Mesendoderm (in vitro differentiated cells): ENCODE measurements around the gene SAMMSON.

Experiments
- DNase-seq: peaks from one replicate; pipeline ENCODE4 v3.0.0; 2013
- H2AK5ac ChIP-seq: 2 replicates; pipeline ENCODE4 v1.6.1; 2013; ENCODE audit warnings: low read length, inconsistent platforms
- H2BK120ac ChIP-seq: 2 replicates; pipeline ENCODE4 v1.6.1; 2013; ENCODE audit warnings: low read depth, mild to moderate bottlenecking, low read length, moderate library complexity, mixed read lengths
- H2BK15ac ChIP-seq: replicated peaks from 2 replicates; pipeline ENCODE4 v1.6.1; 2013; ENCODE audit warnings: low read depth, mild to moderate bottlenecking, moderate library complexity
- H2BK5ac ChIP-seq: 2 replicates; pipeline ENCODE4 v1.6.1; 2013; ENCODE audit warnings: low read length, inconsistent platforms
- H3K18ac ChIP-seq: 2 replicates; pipeline ENCODE4 v1.6.1; 2013; ENCODE audit warnings: mild to moderate bottlenecking, low read length, mixed read lengths
- H3K23ac ChIP-seq: one replicate; pipeline ENCODE4 v1.6.1; 2013; ENCODE audit warnings: low read length
- H3K27ac ChIP-seq: 2 replicates; pipeline ENCODE4 v1.5.1; 2013; ENCODE audit warnings: low read depth, mild to moderate bottlenecking, inconsistent platforms, low read length, moderate library complexity
- H3K27me3 ChIP-seq: 2 replicates; pipeline ENCODE4 v1.6.1; 2013; ENCODE audit warnings: low read length, control low read depth, mild to moderate bottlenecking, inconsistent platforms; ENCODE audit not compliant: insufficient read depth, poor library complexity
- H3K36me3 ChIP-seq: 2 replicates; pipeline ENCODE4 v1.6.1; 2013; ENCODE audit warnings: low read length, inconsistent platforms; ENCODE audit not compliant: control insufficient read depth, insufficient read depth
- H3K4ac ChIP-seq: one replicate; pipeline ENCODE4 v1.6.1; 2013; ENCODE audit warnings: low read depth, mild to moderate bottlenecking, low read length, moderate library complexity
- H3K4me1 ChIP-seq: 2 replicates; pipeline ENCODE4 v1.6.1; 2013; ENCODE audit warnings: low read depth, low read length, inconsistent platforms; ENCODE audit not compliant: control insufficient read depth
- H3K4me2 ChIP-seq: 2 replicates; pipeline ENCODE4 v1.6.1; 2013; ENCODE audit warnings: low read length
- H3K4me3 ChIP-seq: 2 replicates; pipeline ENCODE4 v1.5.1; 2013; ENCODE audit warnings: mild to moderate bottlenecking, low read length
- H3K56ac ChIP-seq: one replicate; pipeline ENCODE4 v1.6.1; 2013; ENCODE audit warnings: low read length
- H3K79me1 ChIP-seq: 2 replicates; pipeline ENCODE4 v1.6.1; 2013; ENCODE audit warnings: low read length, inconsistent platforms
- H3K79me2 ChIP-seq: 2 replicates; pipeline ENCODE4 v1.6.1; 2013; ENCODE audit warnings: mild to moderate bottlenecking, low read length; ENCODE audit not compliant: control insufficient read depth, insufficient read depth
- H3K9ac ChIP-seq: 2 replicates; pipeline ENCODE4 v1.6.1; 2013; ENCODE audit warnings: low read length, inconsistent platforms
- H4K5ac ChIP-seq: one replicate; pipeline ENCODE4 v1.6.1; 2013; ENCODE audit warnings: low read length
- H4K8ac ChIP-seq: one replicate; pipeline ENCODE4 v1.6.1; 2013; ENCODE audit warnings: low read depth, mild to moderate bottlenecking, control low read depth, low read length, moderate library complexity
- WGBS: extraction: QIAGEN DNeasy Blood & Tissue Kit; methylation state at CpG from one replicate; pipeline ENCODE4 v1.1.7; 2013; ENCODE audit warnings: low lambda C conversion rate, missing lambda C conversion rate; ENCODE audit not compliant: insufficient coverage; ENCODE audit errors: extremely low coverage; 5-methylcytosine and 5-hydroxymethylcytosine counted together

Gene SAMMSON

GRCh38 chr3:70095260-70095659, 95.7 kb downstream of the SAMMSON start:
- H2AK5ac ChIP-seq: no peak overlapping the region
- no peak overlapping the region for H2BK15ac ChIP-seq
- no peak overlapping the region for H3K56ac ChIP-seq
- no peak overlapping the region for H4K5ac ChIP-seq
- H3K27ac ChIP-seq: no peak overlapping the region
- H2BK5ac ChIP-seq: no peak overlapping the region
- no peak overlapping the region for H3K4me3 ChIP-seq
- no peak overlapping the region for H3K4ac ChIP-seq
- no peak for DNase-seq
- no peaks in the 10 kb centered on the region for H3K27me3 ChIP-seq
- H3K4me2 ChIP-seq: no peak overlapping the region
- no peak overlapping the region for H3K9ac ChIP-seq
- H3K4me1 ChIP-seq: no peaks in the 10 kb centered on the region
- no peak overlapping the region for H2BK120ac ChIP-seq
- no peak overlapping the region for H3K23ac ChIP-seq
- no peak overlapping the region for H3K18ac ChIP-seq
- no peaks in the 10 kb centered on the region for H3K79me1 ChIP-seq
- no peak overlapping the region for H4K8ac ChIP-seq
- no peaks in the 10 kb centered on the region for H3K79me2 ChIP-seq
- no CpG with 5 or more reads among the region's 2 CpGs for WGBS
- no peaks in the 10 kb centered on the region for H3K36me3 ChIP-seq

- Histone ChIP-seq H3K27ac (no peak overlapping the region), H3K79me2 (no peaks in the 10 kb centered on the region), H3K18ac (no peak overlapping the region), H3K27me3 (no peaks in the 10 kb centered on the region), H2BK15ac (no peak overlapping the region), H3K56ac (no peak overlapping the region), H4K5ac (no peak overlapping the region), H3K4me2 (no peak overlapping the region), H3K36me3 (no peaks in the 10 kb centered on the region), H3K23ac (no peak overlapping the region), H2BK5ac (no peak overlapping the region), H3K79me1 (no peaks in the 10 kb centered on the region), H3K9ac (no peak overlapping the region), H3K4me3 (no peak overlapping the region), H2AK5ac (no peak overlapping the region), H4K8ac (no peak overlapping the region), H3K4me1 (no peaks in the 10 kb centered on the region), H2BK120ac (no peak overlapping the region), H3K4ac (no peak overlapping the region)
- no CpG with 5 or more reads among the region's 5 CpGs for WGBS
- no peak for DNase-seq
Measured at GRCh38 chr3:70096376-70097066, 97.0 kb downstream of the SAMMSON start.

GRCh38 chr3:70097084-70097483, 97.6 kb downstream of the SAMMSON start:
- Histone ChIP-seq H3K79me2 (no peaks in the 10 kb centered on the region), H2BK5ac (no peak overlapping the region), H4K5ac (no peak overlapping the region), H2AK5ac (no peak overlapping the region), H4K8ac (no peak overlapping the region), H3K18ac (no peak overlapping the region), H3K27me3 (no peaks in the 10 kb centered on the region), H3K36me3 (no peaks in the 10 kb centered on the region), H3K4me3 (no peak overlapping the region), H3K23ac (no peak overlapping the region), H3K4ac (no peak overlapping the region), H3K56ac (no peak overlapping the region), H2BK120ac (no peak overlapping the region), H3K9ac (no peak overlapping the region), H3K79me1 (no peaks in the 10 kb centered on the region), H3K4me1 (no peaks in the 10 kb centered on the region), H2BK15ac (no peak overlapping the region), H3K4me2 (no peak overlapping the region), H3K27ac (no peak overlapping the region)
- no peak for DNase-seq
- WGBS: no CpG with 5 or more reads among the region's 1 CpG

GRCh38 chr3:70108072-70108471, 108.5 kb downstream of the SAMMSON start:
- H3K27ac ChIP-seq: no peak overlapping the region
- H3K4ac ChIP-seq: no peak overlapping the region
- no peak overlapping the region for H2BK120ac ChIP-seq
- H3K36me3 ChIP-seq: no peaks in the 10 kb centered on the region
- H4K8ac ChIP-seq: no peak overlapping the region
- H3K4me2 ChIP-seq: no peak overlapping the region
- no peak overlapping the region for H3K56ac ChIP-seq
- no peaks in the 10 kb centered on the region for H3K4me1 ChIP-seq
- no peak overlapping the region for H3K18ac ChIP-seq
- no peaks in the 10 kb centered on the region for H3K79me1 ChIP-seq
- no CpG with 5 or more reads among the region's 6 CpGs for WGBS
- H3K4me3 ChIP-seq: no peak overlapping the region
- H2BK15ac ChIP-seq: no peak overlapping the region
- no peak overlapping the region for H4K5ac ChIP-seq
- no peak overlapping the region for H3K23ac ChIP-seq
- no peak overlapping the region for H2BK5ac ChIP-seq
- H3K9ac ChIP-seq: no peak overlapping the region
- H3K79me2 ChIP-seq: no peaks in the 10 kb centered on the region
- no peaks in the 10 kb centered on the region for H3K27me3 ChIP-seq
- no peak overlapping the region for H2AK5ac ChIP-seq
- peak; percentile 67 for DNase-seq

- DNase-seq: no peak
- H3K36me3 ChIP-seq: no peaks in the 10 kb centered on the region
- H3K4me2 ChIP-seq: no peak overlapping the region
- no peak overlapping the region for H3K4me3 ChIP-seq
- no peak overlapping the region for H4K8ac ChIP-seq
- no peak overlapping the region for H3K18ac ChIP-seq
- no peak overlapping the region for H3K27ac ChIP-seq
- H3K4me1 ChIP-seq: no peaks in the 10 kb centered on the region
- H3K79me2 ChIP-seq: no peaks in the 10 kb centered on the region
- no peak overlapping the region for H4K5ac ChIP-seq
- no peak overlapping the region for H2BK15ac ChIP-seq
- no CpG with 5 or more reads among the region's 3 CpGs for WGBS
- no peaks in the 10 kb centered on the region for H3K27me3 ChIP-seq
- no peaks in the 10 kb centered on the region for H3K79me1 ChIP-seq
- no peak overlapping the region for H2AK5ac ChIP-seq
- no peak overlapping the region for H2BK5ac ChIP-seq
- no peak overlapping the region for H3K56ac ChIP-seq
- no peak overlapping the region for H3K23ac ChIP-seq
- no peak overlapping the region for H3K4ac ChIP-seq
- H3K9ac ChIP-seq: no peak overlapping the region
- no peak overlapping the region for H2BK120ac ChIP-seq
Measured at GRCh38 chr3:70108546-70108945, 109.0 kb downstream of the SAMMSON start.

- H3K79me2 ChIP-seq: no peaks in the 10 kb centered on the region
- H3K27ac ChIP-seq: no peak overlapping the region
- no peak overlapping the region for H3K18ac ChIP-seq
- H4K8ac ChIP-seq: no peak overlapping the region
- H3K36me3 ChIP-seq: no peaks in the 10 kb centered on the region
- no peak overlapping the region for H3K4me3 ChIP-seq
- H3K4me2 ChIP-seq: no peak overlapping the region
- no peaks in the 10 kb centered on the region for H3K4me1 ChIP-seq
- no peak for DNase-seq
- no peak overlapping the region for H3K56ac ChIP-seq
- no peak overlapping the region for H2BK15ac ChIP-seq
- no peak overlapping the region for H3K23ac ChIP-seq
- H2BK120ac ChIP-seq: no peak overlapping the region
- no peak overlapping the region for H4K5ac ChIP-seq
- WGBS: no CpG with 5 or more reads among the region's 2 CpGs
- H3K9ac ChIP-seq: no peak overlapping the region
- no peak overlapping the region for H3K4ac ChIP-seq
- no peak overlapping the region for H2BK5ac ChIP-seq
- no peaks in the 10 kb centered on the region for H3K27me3 ChIP-seq
- H2AK5ac ChIP-seq: no peak overlapping the region
- no peaks in the 10 kb centered on the region for H3K79me1 ChIP-seq
Measured at GRCh38 chr3:70110066-70110465, 110.5 kb downstream of the SAMMSON start.
